OCI-LY3 (cell line): ENCODE data around the gene COX8A.

Source experiments
- H2AFZ ChIP-seq: fragments of 200-600, 300-600 bp; shearing (Covaris generic); 2 replicates; pipeline ENCODE4 v1.6.0; 2014; ENCODE audit warnings: antibody characterized with exemption, low read depth, low read length
- H3K27ac ChIP-seq: fragments of 200-600, 300-600 bp; sonication (generic); 2 replicates; pipeline ENCODE4 v1.5.1; 2014; ENCODE audit warnings: mild to moderate bottlenecking, low read length, moderate library complexity, mixed read lengths
- H3K27me3 ChIP-seq: fragments of 200-600, 300-600 bp; sonication (generic); 2 replicates; pipeline ENCODE4 v1.6.1; 2014; ENCODE audit warnings: low read depth, low read length, mixed read lengths
- H3K36me3 ChIP-seq: fragments of 200-600, 300-600 bp; sonication (generic); replicated peaks from 2 replicates; pipeline ENCODE3; 2014; ENCODE audit warnings: low read depth, low read length, mixed read lengths
- H3K4me1 ChIP-seq: fragments of 300-600, 200-600 bp; sonication (generic); 2 replicates; pipeline ENCODE4 v1.6.1; 2014; ENCODE audit warnings: low read length, mixed read lengths
- H3K4me2 ChIP-seq: fragments of 200-600, 300-600 bp; sonication (generic); 2 replicates; pipeline ENCODE4 v1.6.1; 2014; ENCODE audit warnings: low read length, mixed read lengths
- H3K4me3 ChIP-seq: fragments of 300-600, 200-600 bp; sonication (generic); 2 replicates; pipeline ENCODE4 v1.5.1; 2014; ENCODE audit warnings: antibody characterized with exemption, mild to moderate bottlenecking, low read length, moderate library complexity
- H3K79me2 ChIP-seq: fragments of 300-600, 200-600 bp; shearing (Covaris generic); 2 replicates; pipeline ENCODE4 v1.6.1; 2014; ENCODE audit warnings: mild to moderate bottlenecking, low read length, mixed read lengths
- H3K9ac ChIP-seq: fragments of 300-600, 200-600 bp; shearing (Covaris generic); 2 replicates; pipeline ENCODE4 v1.6.0; 2014; ENCODE audit warnings: mild to moderate bottlenecking, low read length, moderate library complexity
- H3K9me3 ChIP-seq: fragments of 200-600, 300-600 bp; shearing (Covaris generic); 2 replicates; pipeline ENCODE4 v1.6.1; 2014; ENCODE audit warnings: low read length, mixed read lengths; ENCODE audit not compliant: insufficient read depth
- H4K20me1 ChIP-seq: fragments of 200-600, 300-600 bp; sonication (generic); 2 replicates; pipeline ENCODE4 v1.6.1; 2016; ENCODE audit warnings: low read length, mixed read lengths; ENCODE audit not compliant: insufficient read depth
- CTCF ChIP-seq: fragments of 200-600, 300-600 bp; sonication (generic); IDR thresholded peaks from 2 replicates; pipeline ENCODE4 v1.5.1; 2014; ENCODE audit warnings: antibody characterized with exemption, low read length, low read depth
- EZH2phosphoT487 ChIP-seq: fragments of 200-600 bp; shearing (Covaris generic); IDR thresholded peaks from 2 replicates; pipeline ENCODE4 v1.6.1; 2018; ENCODE audit warnings: antibody characterized with exemption, mixed run types, low read depth

Gene COX8A

GRCh38 chr11:64018310-64018709 lies 43.9 kb downstream of the COX8A start:
- TF ChIP-seq EZH2phosphoT487 = no peak
- TF ChIP-seq CTCF = no peak
- Histone ChIP-seq H3K36me3 (no peaks in the 10 kb centered on the region), H3K79me2 (no peaks in the 10 kb centered on the region), H3K4me2 (no peak overlapping the region), H4K20me1 (0 out of 2 replicates have a peak, but pooled peaks cover 3% of the 10 kb centered on the region), H3K9me3 (no peaks in the 10 kb centered on the region), H3K4me1 (no peaks in the 10 kb centered on the region), H2AFZ (no peak overlapping the region), H3K4me3 (no peak overlapping the region), H3K27me3 (no peaks in the 10 kb centered on the region; the same call in 1 of the 2 replicates), H3K27ac (no peak overlapping the region), H3K9ac (no peak overlapping the region)

DNA sequence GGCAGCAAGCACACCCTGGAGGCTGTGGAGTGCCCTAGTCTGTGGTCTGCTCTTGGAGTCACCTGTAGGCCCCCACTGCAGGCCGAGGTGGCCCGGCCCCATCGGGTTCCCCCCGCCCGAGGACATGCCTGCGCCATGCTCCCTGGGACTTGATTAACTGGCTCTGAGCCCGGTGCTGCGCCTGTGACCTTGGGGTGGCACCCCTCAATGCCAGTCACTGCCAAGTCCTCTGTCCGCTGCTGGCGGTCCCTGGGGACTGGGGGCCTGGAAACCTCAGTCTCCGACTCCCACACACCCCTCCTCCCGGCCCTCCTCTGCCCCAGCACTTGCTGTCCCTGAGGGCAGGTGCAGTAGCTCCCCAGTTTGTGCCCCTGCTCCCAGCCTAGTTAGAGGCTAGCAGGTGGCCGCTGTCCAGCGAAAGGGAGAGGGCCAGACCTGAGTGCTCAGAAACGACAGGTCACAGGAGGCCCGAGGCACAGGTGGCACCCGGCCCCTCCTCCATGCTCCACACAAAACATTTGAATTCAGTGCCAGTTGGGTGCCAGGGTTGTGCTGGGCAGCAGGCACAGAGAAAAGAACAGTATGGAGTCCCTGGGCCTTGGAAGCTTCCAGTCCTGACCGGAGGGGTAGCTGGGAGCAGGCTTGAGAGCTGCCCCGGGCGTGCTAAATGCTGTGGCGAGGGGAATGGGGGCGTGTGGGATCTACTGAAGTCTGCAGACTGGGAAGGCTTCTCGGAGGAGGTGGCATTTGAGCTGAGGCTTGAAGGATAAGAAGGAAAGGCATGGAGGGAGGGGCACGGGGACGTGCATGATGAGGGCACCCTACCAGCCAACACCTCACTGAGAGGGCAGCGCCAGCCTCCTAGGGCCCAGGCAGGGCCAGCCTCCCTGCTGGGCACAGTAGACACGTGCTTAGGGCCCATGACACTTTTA lies 45.0 kb downstream of the COX8A start:
- Histone ChIP-seq H3K4me3 (no peak overlapping the region), H3K36me3 (no peaks in the 10 kb centered on the region), H3K9me3 (no peaks in the 10 kb centered on the region), H3K9ac (no peak overlapping the region), H3K79me2 (no peaks in the 10 kb centered on the region), H3K4me1 (no peaks in the 10 kb centered on the region), H3K4me2 (no peak overlapping the region), H4K20me1 (0 out of 2 replicates have a peak, but pooled peaks cover 3% of the 10 kb centered on the region), H3K27me3 (no peaks in the 10 kb centered on the region; the same call in 1 of the 2 replicates), H2AFZ (no peak overlapping the region), H3K27ac (no peak overlapping the region)
- TF ChIP-seq EZH2phosphoT487 (no peak), CTCF (no peak)

DNA sequence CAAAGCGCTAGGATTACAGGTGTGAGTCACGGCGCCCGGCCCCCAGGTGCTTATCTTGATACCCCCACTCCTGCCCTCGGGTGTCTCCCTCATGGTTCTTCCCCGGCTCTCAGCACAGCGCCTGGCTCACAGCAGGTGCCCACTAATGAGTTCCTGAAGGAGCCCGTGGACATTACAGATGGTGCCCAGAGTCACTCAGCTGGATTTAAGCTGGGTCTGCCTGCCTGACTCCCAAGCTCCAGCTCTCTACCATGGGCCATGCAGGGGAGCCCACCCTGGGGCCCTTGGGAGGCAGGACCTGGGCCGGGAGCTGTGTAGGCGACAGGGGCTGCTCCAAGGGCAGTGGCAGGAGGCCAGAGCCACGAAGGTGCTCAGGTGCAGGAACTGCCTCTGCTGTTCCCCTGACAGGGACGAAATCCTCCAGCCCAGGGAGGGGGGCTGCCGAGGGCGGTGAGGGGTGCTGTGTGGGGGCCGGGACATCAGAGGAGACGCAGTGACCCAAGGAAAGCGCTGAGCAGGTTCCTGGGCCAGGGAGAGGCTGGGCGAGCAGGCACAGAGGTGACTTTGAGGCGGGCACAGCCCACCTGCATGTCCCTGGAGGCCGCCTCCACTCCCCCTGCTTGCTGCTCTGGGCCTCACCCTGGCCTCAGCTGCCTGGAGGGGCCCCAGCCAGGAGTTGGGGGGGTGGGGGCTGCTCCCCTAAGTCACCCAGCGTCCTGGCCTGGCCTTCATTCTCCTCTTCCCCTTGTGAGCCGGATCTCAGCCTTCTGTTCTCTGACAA lies 46.7 kb downstream of the COX8A start:
- H3K9me3 ChIP-seq = no peaks in the 10 kb centered on the region
- H3K4me1 ChIP-seq = no peaks in the 10 kb centered on the region
- H3K27ac ChIP-seq = no peak overlapping the region
- no peak overlapping the region for H2AFZ ChIP-seq
- H3K9ac ChIP-seq = no peak overlapping the region
- no peaks in the 10 kb centered on the region for H3K79me2 ChIP-seq
- no peak overlapping the region for H3K4me3 ChIP-seq
- TF ChIP-seq EZH2phosphoT487 (no peak), CTCF (no peak)
- no peaks in the 10 kb centered on the region for H3K36me3 ChIP-seq
- 0 out of 2 replicates have a peak, but pooled peaks cover 3% of the 10 kb centered on the region for H4K20me1 ChIP-seq
- H3K27me3 ChIP-seq = no peaks in the 10 kb centered on the region; the same call in 1 of the 2 replicates
- H3K4me2 ChIP-seq = no peak overlapping the region

DNA sequence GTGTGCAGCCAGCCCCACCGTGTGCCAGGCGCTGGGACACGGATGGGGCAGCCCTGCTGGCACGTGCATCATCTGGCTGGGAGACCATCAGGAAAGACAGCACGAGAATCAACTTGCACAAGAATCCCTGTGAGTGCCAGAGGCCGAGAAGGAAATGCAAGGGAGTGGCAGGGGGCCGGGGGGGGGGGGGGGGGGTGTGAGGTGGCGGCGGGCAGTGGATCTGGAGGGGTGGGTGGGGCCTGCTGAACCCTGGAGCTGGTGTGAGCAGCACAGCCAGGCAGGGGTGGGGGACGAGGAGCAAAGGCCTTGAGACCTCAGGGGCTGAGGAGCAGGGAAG lies 47.3 kb downstream of the COX8A start:
- no peak overlapping the region for H3K4me2 ChIP-seq
- TF ChIP-seq EZH2phosphoT487 (no peak), CTCF (no peak)

More for the DNA sequence above, 47.3 kb downstream of the COX8A start:
- Histone ChIP-seq H3K9ac (no peak overlapping the region), H4K20me1 (0 out of 2 replicates have a peak, but pooled peaks cover 3% of the 10 kb centered on the region), H3K36me3 (no peaks in the 10 kb centered on the region), H3K79me2 (no peaks in the 10 kb centered on the region), H3K4me1 (no peaks in the 10 kb centered on the region), H3K27ac (no peak overlapping the region), H3K9me3 (no peaks in the 10 kb centered on the region), H3K27me3 (peaks cover 3% of the 10 kb centered on the region; the same call in 1 of the 2 replicates), H3K4me3 (no peak overlapping the region), H2AFZ (no peak overlapping the region)
